Measurements from ENCODE around the gene RBM38.

- TF ChIP-seq, protein P1, sequence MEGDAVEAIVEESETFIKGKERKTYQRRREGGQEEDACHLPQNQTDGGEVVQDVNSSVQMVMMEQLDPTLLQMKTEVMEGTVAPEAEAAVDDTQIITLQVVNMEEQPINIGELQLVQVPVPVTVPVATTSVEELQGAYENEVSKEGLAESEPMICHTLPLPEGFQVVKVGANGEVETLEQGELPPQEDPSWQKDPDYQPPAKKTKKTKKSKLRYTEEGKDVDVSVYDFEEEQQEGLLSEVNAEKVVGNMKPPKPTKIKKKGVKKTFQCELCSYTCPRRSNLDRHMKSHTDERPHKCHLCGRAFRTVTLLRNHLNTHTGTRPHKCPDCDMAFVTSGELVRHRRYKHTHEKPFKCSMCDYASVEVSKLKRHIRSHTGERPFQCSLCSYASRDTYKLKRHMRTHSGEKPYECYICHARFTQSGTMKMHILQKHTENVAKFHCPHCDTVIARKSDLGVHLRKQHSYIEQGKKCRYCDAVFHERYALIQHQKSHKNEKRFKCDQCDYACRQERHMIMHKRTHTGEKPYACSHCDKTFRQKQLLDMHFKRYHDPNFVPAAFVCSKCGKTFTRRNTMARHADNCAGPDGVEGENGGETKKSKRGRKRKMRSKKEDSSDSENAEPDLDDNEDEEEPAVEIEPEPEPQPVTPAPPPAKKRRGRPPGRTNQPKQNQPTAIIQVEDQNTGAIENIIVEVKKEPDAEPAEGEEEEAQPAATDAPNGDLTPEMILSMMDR (IDR thresholded peaks at IDR 0.05), result no peak
- no peak for TF ChIP-seq ZFX (IDR thresholded peaks at IDR 0.05; ENCODE audit: borderline replicate concordance)
Measured at GRCh38 chr20:57413986-57414385, 22.8 kb downstream of the RBM38 start.

Measured in 22Rv1 (cell line).